ENCODE results near the gene B3GALT6. TPM values are rescaled to one million over a fixed set of nuclear protein-coding genes. Genes with fewer than 3 reads are reported as not detected.

The B3GALT6 gene
- total RNA-seq, 1 donor from 2014 or later: 9.3 TPM

DNA sequence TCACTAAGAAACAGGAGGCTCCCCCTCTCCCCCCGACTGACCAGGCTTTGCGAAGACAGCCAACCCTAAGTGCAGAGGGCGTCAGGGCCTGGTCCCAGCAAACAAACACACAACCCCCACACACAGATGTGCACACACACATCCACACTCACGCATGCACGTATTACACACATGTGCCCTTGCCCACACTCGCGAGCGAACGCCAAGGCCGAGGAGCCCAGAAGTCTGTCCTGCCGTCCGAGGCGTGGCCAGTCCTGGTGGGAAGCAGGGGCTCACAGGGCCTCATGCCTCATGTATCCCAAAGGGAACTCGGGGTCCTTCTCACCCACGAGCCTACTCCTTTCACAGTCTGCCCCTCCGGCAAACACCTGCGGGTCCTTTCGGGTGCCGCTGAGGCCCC lies 2.3 kb upstream of the B3GALT6 start:
- DNase-seq (ENCODE audit: low spot score): no peak

GRCh38 chr1:1230656-1231399 lies 1.2 kb upstream of the B3GALT6 start:
- DNase-seq (ENCODE audit: low spot score): peak; percentile 57
- peak; percentile 64 for ATAC-seq

More for the DNA sequence above, 2.3 kb upstream of the B3GALT6 start:
- no peak for ATAC-seq

- ATAC-seq (peak; percentile 91), DNase-seq (ENCODE audit: low spot score) (peak; percentile 97)
Measured at GRCh38 chr1:1231400-1232207, 433 bp upstream of the B3GALT6 start, which contains the start of gene SDF4. Gene SDF4 (minus strand): TSS chr1:1232001. CDS start chr1:1228772, 3,229 bp downstream.

DNA sequence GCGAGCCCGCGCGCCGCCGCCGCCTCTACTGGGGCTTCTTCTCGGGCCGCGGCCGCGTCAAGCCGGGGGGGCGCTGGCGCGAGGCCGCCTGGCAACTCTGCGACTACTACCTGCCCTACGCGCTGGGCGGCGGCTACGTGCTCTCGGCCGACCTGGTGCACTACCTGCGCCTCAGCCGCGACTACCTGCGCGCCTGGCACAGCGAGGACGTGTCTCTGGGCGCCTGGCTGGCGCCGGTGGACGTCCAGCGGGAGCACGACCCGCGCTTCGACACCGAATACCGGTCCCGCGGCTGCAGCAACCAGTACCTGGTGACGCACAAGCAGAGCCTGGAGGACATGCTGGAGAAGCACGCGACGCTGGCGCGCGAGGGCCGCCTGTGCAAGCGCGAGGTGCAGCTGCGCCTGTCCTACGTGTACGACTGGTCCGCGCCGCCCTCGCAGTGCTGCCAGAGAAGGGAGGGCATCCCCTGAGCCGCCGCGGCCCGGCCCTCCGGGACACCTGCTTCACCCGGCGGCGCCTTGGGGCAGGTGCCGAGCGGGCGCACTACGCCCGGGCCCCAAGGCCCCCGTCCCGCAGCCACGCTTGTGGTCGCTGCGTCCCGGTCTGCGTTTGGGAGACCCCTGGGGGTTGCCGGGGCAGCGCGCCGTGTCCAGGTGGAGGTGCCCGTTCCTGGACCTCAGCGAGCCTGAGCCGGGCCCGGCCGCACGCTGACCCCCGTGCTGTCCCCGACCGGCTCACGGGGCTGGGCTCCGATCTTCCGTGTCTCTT lies 944 bp downstream of the B3GALT6 start:
- DNase-seq (ENCODE audit: low spot score): no peak
- no peak for ATAC-seq

DNA sequence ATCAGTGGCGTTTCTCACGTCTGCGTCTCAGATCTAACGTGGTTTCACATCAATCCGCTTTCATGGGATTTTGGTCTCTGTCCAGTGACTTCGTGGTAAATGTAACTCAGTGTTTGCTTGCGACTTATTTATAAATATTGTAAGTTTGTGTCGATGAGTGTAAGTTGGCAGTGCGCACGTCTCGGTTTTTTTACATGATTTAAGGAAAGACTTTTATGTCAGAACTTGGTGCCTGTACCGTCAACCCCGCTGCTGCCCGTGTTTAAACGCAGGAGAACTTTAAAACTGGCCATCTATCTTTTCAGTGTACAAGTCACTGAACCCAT lies 1.5 kb downstream of the B3GALT6 start:
- no peak for DNase-seq (ENCODE audit: low spot score)
- no peak for ATAC-seq

DNA sequence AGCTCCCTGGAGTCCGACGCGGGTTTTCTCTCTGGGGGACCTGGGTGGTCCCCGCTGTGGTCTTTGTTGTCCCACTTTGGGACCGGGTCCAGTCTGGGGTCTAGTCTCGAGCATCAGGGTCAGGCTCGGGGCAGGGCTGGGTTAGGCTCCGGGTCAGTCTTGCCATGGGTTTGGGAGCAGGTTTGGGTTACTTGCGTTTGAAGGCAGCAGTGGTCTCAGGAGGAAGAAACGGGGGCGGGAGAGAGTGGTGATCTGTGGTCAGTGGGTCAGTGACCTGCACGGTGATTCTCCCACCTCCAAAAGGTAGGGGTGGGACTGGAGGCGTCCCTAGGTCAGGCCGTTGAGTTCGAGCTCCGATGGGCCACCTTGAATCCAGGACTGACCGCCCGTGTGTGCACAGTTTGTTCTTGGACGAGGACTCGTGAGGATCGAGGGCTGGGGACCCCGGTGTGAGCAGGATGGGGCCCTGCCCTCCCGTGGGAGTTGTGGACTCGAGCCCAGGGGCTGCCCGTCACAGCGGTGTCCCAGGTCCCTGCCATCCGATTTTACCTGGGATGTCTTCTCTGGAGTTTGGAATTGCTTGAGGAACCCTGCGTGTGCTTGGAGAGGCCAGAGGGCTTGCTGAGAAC lies 2.3 kb downstream of the B3GALT6 start:
- DNase-seq (ENCODE audit: low spot score): no peak
- no peak for ATAC-seq

GRCh38 chr1:1235016-1235744 lies 3.1 kb downstream of the B3GALT6 start:
- DNase-seq (ENCODE audit: low spot score) (no peak), ATAC-seq (no peak)

- ATAC-seq (no peak), DNase-seq (ENCODE audit: low spot score) (no peak)
Measured at GRCh38 chr1:1236176-1236763, 4.2 kb downstream of the B3GALT6 start.

- DNase-seq (ENCODE audit: low spot score): no peak
- peak; percentile 64 for ATAC-seq
Measured at GRCh38 chr1:1236945-1237873, 5.2 kb downstream of the B3GALT6 start.

DNA sequence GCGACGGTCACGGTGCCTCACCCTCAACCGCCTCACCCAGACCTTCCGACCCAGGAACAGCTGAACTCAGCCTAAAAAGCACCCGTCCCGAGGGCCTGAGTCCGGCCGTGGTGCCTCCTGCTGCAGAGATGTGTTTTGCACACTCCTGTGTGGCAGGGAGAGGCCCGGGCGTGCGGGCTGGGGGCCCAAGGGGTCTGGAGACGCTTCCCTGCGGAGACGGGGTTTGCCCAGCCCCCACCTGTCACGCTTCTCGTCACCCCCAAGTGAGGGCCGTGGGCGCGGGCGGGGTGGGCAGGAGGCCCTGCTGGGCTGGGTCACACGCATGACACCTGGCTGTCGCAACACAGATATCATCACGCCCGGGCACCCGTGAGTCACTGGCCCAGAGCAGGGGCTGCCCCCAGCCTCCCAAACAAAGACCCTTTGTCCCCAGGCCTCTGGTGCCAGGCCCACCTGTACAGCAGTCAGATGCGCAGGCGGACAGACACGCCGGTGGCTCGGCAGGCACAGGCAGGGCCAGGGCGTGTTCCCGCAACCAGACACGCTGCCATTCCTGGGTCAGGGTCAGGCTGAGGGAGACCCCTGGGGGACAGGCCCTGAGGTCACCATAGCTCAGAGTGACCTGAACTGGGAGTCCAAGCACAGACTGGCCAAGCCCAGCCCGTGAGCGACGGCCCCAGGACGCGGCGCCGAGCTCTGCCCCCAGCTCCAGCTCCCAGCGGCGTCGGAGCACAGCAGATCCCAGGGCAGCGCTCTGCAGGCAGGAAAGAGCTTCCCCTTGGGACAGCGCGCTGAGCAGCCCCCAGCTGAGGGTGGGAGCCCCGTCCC lies 6.1 kb downstream of the B3GALT6 start:
- peak; percentile 4 for ATAC-seq
- no peak for DNase-seq (ENCODE audit: low spot score)

GRCh38 chr1:1238702-1239178 lies 6.7 kb downstream of the B3GALT6 start:
- no peak for ATAC-seq
- DNase-seq (ENCODE audit: low spot score): no peak

DNA sequence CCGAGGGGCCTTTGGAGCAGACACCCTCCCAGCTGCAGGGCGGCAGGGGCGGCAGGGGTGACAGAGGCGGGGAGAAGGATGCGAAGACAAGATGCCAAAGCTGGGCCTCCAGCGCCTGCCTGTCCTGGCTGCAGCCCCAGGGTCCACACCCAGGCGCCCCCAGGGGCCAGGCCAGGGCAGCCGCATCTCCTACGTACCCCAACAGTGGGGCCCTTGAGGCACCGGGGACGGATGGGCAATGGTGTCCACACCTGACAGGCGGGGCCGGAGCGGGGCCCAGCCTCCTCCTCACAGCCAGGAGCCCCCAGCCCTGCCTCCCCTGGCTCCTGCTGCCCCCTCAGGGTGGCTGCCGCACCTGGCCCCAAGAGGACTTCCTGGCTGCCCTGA lies 7.2 kb downstream of the B3GALT6 start:
- DNase-seq (ENCODE audit: low spot score) (no peak), ATAC-seq (no peak)

DNA sequence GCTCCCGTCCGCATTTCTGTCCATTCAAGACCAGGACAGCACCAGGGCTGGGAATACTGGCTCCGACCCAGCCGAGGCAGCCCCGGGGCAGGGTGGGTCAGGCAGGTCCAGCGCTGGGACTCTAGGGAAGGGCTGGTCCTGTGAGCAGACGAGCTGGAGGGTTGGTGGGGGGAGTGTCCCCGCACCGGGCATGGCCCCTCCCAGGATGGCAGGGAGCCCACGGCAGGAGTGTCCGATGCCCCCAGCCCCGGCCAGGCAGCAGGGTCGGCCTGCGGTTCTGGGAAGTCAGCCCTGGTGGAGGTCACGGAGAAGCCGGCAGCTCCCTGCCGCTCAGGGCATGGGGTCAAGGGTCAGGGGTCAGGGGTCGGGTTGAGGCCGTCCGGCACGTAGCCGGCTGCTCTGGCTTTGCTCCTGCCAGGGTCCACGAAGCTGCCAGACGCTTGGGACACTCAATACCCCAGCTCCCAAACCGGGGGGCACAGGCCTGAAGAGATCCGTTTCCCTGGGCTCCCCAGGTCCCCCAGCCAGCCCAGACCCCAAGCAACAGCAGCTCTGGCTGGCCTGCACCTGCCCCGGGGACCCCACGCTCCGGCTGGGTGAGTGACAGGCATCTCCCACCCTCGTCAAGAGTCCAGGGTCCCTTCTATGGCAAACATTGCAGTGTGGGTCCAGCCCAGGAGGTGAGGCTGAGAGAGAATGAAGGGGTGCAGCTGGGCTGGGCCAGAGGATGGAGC lies 7.7 kb downstream of the B3GALT6 start:
- peak; percentile 71 for ATAC-seq
- DNase-seq (ENCODE audit: low spot score): peak; percentile 77

GRCh38 chr1:1240348-1240732 lies 8.3 kb downstream of the B3GALT6 start:
- DNase-seq (ENCODE audit: low spot score) (no peak), ATAC-seq (no peak)

DNA sequence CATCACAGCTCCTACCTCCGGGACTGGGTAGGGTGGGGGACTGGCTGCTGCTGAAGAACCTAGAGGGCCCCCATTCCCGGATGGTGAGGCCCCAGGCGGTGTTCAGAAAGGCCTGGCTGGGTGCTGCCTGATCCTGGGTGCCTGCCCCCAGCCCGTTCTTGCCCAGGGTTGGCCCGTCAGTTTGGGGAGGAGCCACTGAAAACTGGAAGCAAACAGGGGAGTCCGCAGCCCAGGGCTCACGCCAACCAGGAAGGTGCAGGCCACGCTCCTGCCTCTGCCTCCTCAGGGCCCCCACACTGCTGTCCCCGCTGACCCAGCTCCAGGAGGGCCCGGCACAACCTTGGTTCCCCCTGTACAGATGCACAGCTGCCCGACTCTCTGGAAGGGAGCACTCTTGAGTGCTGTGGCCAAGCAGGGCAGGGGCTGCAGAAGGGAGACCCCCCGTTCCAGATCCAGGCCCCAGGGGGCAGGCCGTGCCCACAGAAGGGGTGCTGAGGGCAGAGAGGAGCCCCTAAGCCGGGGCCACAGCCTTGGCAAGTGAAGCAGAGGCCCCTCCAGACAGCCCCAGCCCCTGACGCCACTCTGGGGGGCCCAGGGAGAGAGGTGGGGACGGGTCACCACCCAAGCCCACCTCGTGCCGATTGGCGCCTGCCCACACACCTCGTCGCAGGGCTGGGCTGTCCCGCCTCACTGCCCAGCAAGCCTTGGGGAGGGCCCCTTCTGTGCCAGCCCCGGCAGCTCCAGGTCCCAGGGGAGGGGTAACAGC lies 9.0 kb downstream of the B3GALT6 start:
- no peak for DNase-seq (ENCODE audit: low spot score)
- peak; percentile 1 for ATAC-seq

DNA sequence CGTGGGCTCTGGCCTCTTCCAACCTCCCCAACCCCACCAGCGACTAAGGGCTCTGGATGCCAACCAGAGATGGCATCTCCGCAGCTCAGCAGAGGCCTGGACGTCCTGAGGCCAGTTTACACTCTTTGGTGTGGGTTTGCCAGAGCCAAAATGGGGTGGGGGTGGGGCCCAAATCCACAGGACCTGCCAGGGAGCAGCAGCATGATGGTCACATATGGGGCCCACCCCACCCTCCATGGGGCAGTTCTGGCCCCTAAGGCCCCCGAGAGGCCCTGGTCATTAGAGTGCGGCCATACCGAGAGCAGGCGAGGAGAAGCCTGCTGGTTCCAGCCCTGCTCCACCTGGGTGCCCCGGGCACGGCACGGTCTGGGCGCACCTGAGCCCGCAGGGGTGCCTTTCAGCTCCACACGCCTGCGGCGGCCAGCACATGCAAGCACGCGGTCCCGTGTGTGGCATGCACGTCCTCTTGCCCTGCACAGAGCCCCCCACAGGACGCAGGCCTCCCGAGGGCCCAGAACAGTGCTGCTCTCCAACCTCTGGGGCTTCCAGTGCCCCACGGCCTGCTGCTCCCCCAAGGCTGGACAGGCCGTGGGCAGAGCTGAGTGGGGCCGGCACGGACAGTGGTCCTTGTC lies 9.7 kb downstream of the B3GALT6 start:
- ATAC-seq: no peak
- no peak for DNase-seq (ENCODE audit: low spot score)
